HK-2 (cell line): Measurements from ENCODE around the gene ERCC6L.

Experiments
- DNase-seq: peaks from one replicate; pipeline ENCODE4 v3.0.0-alpha.2; 2018; ENCODE audit not compliant: unreplicated experiment

Gene ERCC6L

GRCh38 chrX:72159769-72160168 is 79.1 kb downstream of the ERCC6L start:
- no peak for DNase-seq

GRCh38 chrX:72158773-72159172 is 80.1 kb downstream of the ERCC6L start:
- no peak for DNase-seq
